WERI-Rb-1 (cell line): ENCODE measurements around the gene GUCY1B1.

Experiments used
- DNase-seq: peaks from one replicate; pipeline ENCODE4 v3.0.0-alpha.2; 2020
- H3K27ac ChIP-seq: fragments of 250-450 bp; sonication (Bioruptor Pico); 2 replicates; pipeline ENCODE4 v1.5.1; 2020; ENCODE audit warnings: mild to moderate bottlenecking, moderate library complexity
- H3K27me3 ChIP-seq: fragments of 250-450 bp; sonication (Bioruptor Pico); 2 replicates; pipeline ENCODE4 v1.5.1; 2021; ENCODE audit warnings: mild to moderate bottlenecking, low read depth, moderate library complexity; ENCODE audit not compliant: insufficient read depth, severe bottlenecking
- H3K36me3 ChIP-seq: fragments of 250-450 bp; sonication (Bioruptor Pico); 2 replicates; pipeline ENCODE4 v1.5.1; 2020; ENCODE audit warnings: mild to moderate bottlenecking, moderate library complexity
- H3K4me3 ChIP-seq: 2 replicates; pipeline ENCODE4 v1.5.1; 2011; ENCODE audit warnings: low read depth, mild to moderate bottlenecking, control low read depth, low read length
- H3K9me3 ChIP-seq: fragments of 250-450 bp; sonication (Bioruptor Pico); 2 replicates; pipeline ENCODE4 v1.5.1; 2021; ENCODE audit warnings: mild to moderate bottlenecking, moderate library complexity; ENCODE audit not compliant: severe bottlenecking
- TF ChIP-seq, protein P1 (sequence below): IDR thresholded peaks from 2 replicates; pipeline ENCODE4 v1.5.1; 2011; ENCODE audit warnings: low read depth, mild to moderate bottlenecking, control low read depth, inconsistent platforms, low read length

Gene GUCY1B1

GRCh38 chr4:155781249-155781831, 22.5 kb downstream of the GUCY1B1 start:
- TF ChIP-seq, protein P1, sequence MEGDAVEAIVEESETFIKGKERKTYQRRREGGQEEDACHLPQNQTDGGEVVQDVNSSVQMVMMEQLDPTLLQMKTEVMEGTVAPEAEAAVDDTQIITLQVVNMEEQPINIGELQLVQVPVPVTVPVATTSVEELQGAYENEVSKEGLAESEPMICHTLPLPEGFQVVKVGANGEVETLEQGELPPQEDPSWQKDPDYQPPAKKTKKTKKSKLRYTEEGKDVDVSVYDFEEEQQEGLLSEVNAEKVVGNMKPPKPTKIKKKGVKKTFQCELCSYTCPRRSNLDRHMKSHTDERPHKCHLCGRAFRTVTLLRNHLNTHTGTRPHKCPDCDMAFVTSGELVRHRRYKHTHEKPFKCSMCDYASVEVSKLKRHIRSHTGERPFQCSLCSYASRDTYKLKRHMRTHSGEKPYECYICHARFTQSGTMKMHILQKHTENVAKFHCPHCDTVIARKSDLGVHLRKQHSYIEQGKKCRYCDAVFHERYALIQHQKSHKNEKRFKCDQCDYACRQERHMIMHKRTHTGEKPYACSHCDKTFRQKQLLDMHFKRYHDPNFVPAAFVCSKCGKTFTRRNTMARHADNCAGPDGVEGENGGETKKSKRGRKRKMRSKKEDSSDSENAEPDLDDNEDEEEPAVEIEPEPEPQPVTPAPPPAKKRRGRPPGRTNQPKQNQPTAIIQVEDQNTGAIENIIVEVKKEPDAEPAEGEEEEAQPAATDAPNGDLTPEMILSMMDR, result no peak
- H3K9me3 ChIP-seq, result no peaks in the 10 kb centered on the region
- H3K27me3 ChIP-seq, result no peaks in the 10 kb centered on the region
- H3K4me3 ChIP-seq, result no peak overlapping the region
- no peaks in the 10 kb centered on the region for H3K36me3 ChIP-seq
- DNase-seq, result no peak
- no peak overlapping the region for H3K27ac ChIP-seq

GRCh38 chr4:155784637-155785036, 25.8 kb downstream of the GUCY1B1 start:
- TF ChIP-seq, protein P1, result no peak
- no peaks in the 10 kb centered on the region for H3K36me3 ChIP-seq

DNA sequence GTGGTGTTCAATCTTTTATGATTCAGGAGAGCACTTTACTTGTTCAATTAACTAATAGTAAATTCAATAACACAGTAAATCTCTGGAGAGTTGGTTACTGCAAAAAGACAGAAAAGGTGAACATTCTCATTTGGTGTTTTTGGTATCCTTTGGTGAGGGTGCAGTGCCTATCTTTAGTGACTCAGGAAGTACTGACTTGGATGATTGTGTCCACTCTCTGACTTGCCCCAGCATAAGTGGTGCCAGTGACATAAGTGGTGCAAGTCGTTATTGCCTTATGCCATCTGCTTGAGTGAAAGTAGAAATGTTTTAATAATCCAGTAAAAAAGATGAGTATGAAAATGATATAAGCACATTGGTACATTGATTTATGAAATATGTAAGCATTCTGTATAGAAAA, 27.0 kb downstream of the GUCY1B1 start:
- Histone ChIP-seq H3K9me3 (no peaks in the 10 kb centered on the region), H3K4me3 (no peak overlapping the region), H3K27me3 (no peaks in the 10 kb centered on the region), H3K27ac (no peak overlapping the region), H3K36me3 (no peaks in the 10 kb centered on the region)
- DNase-seq, result no peak
- TF ChIP-seq, protein P1, result no peak

More at GRCh38 chr4:155784637-155785036, 25.8 kb downstream of the GUCY1B1 start:
- Histone ChIP-seq H3K9me3 (no peaks in the 10 kb centered on the region), H3K27ac (no peak overlapping the region), H3K27me3 (no peaks in the 10 kb centered on the region), H3K4me3 (no peak overlapping the region)
- DNase-seq, result no peak

- no peak overlapping the region for H3K27ac ChIP-seq
- H3K36me3 ChIP-seq, result no peaks in the 10 kb centered on the region
- H3K4me3 ChIP-seq, result no peak overlapping the region
- H3K27me3 ChIP-seq, result no peaks in the 10 kb centered on the region
- DNase-seq, result peak; percentile 25
- TF ChIP-seq, protein P1, result peak; percentile 75
- H3K9me3 ChIP-seq, result no peaks in the 10 kb centered on the region
These were observed 28.4 kb downstream of the GUCY1B1 start for GRCh38 chr4:155787113-155787710.

GRCh38 chr4:155789391-155789790, 30.6 kb downstream of the GUCY1B1 start:
- no peaks in the 10 kb centered on the region for H3K36me3 ChIP-seq
- no peak overlapping the region for H3K27ac ChIP-seq
- H3K4me3 ChIP-seq, result no peak overlapping the region
- H3K27me3 ChIP-seq, result no peaks in the 10 kb centered on the region
- no peak for DNase-seq
- no peaks in the 10 kb centered on the region for H3K9me3 ChIP-seq
- TF ChIP-seq, protein P1, result no peak

DNA sequence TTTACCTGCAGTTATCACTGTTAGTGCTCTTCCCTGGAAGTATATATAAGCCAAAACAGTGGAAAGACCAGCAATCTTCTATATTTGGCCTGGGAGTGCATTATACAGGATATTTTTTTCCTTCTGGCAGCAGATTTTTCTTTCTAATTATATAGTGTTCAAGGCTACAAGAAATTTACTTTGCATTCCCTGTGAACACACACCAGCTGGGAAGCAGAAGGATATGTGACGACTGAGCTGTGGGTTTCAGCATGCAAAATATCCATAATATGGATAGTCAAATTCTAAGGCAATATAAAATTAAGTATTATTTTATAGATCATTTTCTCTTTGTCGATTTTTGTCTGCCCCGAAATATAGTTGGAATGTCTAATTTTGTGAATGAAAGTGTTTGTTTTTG, 31.2 kb downstream of the GUCY1B1 start:
- H3K4me3 ChIP-seq, result no peak overlapping the region
- no peak overlapping the region for H3K27ac ChIP-seq

More for the DNA sequence above, 31.2 kb downstream of the GUCY1B1 start:
- no peaks in the 10 kb centered on the region for H3K9me3 ChIP-seq
- TF ChIP-seq, protein P1, result no peak
- no peaks in the 10 kb centered on the region for H3K27me3 ChIP-seq
- H3K36me3 ChIP-seq, result no peaks in the 10 kb centered on the region
- DNase-seq, result no peak
